Measurements from ENCODE around the gene BCAR3.

Gene BCAR3

GRCh38 chr1:93532780-93533378 is 148.8 kb downstream of the BCAR3 start:
- DNase-seq: no peak

DNA sequence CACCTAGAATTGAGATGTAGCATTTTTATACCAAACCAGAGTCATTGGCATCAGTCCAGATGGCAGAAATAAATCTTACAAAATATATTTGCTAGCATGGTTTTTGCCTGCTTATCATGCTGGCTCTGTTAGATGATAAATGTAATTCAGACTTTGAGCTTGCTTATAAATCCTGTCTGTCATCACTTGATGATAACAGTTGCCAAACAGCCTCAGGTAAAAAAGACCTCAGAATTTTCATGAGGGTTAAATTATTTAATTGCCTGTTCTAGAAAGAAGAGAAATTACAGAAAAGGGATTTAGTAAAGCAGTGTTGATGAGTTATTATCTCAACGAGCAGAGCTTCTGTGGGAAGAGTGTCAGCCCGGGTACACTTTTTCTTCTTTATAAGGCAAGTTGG is 150.4 kb downstream of the BCAR3 start:
- no peak for DNase-seq

DNA sequence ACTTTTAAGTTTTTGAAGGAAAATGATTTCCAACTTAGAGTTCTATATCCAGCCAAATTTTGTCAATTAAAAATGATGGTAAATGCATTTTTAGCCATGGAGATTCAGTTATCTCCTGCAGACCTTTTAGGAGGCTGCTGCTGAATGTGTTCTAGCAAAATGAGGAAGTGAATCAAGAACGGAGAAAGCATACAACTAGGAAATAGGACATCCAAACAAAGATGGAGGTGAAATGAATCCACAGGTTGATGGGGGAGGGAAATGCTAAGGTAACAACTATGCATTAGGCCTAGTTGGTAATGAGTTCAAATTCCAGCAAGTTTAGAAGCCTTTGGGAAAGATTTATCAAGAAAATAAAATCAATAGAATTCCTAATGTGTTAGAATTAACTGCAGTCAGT is 153.2 kb downstream of the BCAR3 start:
- no peak for DNase-seq

- DNase-seq: no peak
Measured at GRCh38 chr1:93526431-93526830, 155.2 kb downstream of the BCAR3 start.

DNA sequence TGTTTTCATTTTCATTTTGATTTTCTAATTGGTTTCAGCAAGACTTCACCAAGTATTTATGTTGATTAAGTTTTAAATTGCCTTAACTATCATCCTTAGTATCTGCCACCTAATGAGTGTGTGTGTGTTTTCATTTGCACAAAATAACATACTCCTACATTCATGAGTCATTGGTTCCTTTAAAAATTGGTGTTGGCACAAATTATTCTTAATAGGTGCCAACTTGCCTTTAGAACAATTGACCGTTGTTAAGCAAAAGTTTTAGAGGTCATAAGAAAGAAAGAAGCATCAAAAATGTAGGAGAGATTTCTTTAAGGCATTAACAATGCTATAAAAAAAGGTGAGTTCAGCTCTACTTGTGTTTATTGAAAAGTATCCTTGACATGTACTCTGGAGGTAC is 156.2 kb downstream of the BCAR3 start:
- DNase-seq: no peak

- DNase-seq: no peak
Measured at GRCh38 chr1:93522721-93523120, 158.9 kb downstream of the BCAR3 start.

DNA sequence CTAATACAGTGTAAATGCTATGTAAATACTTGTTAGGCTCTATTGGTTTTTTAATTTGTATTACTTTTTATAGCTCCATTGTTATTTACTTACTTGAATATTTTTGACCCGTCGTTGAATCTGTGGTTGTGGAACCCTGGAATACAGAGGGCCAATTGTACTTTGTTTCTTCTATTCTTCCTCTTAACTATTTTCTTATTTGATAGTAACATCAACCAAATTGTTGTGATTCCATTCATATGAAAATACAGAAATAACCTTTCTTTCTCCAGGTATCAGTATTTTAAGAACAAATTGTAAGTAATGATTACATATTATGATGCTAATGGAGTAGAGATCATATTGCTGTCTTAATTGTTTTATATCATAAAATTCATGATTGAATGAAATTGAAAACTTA is 160.0 kb downstream of the BCAR3 start:
- no peak for DNase-seq

GRCh38 chr1:93519199-93519829 is 162.3 kb downstream of the BCAR3 start:
- DNase-seq: no peak

GRCh38 chr1:93518516-93518915 is 163.1 kb downstream of the BCAR3 start:
- DNase-seq: no peak

DNA sequence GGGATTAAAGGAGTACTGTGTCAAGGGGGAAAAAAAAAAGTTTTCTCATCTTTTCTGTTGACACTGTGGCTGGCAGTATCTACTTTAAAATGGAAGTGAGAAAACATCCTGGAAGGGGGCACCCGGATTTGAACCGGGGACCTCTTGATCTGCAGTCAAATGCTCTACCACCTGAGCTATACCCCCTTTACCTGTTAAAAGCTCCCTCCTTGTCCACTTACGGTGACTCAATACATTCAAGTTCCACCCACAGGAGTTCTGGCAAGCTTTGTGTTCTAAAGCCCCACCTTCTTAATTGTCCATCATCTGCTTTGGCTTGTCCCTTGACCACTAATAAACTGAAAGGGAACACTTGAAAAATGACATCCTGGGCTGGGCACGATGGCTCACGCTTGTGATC is 165.5 kb downstream of the BCAR3 start:
- no peak for DNase-seq
